ENCODE data around the gene PABPC1L2A.
"Not testable (repeated sequence)": the region's sequence is repeated elsewhere in the genome, so short reads cannot be mapped to it uniquely, and the experiment has no call there.

PABPC1L2A gene

GRCh38 chrX:73079024-73079562 is at the start of gene PABPC1L2A:
PABPC1L2A (minus strand) TSS chrX:73079512; CDS start chrX:73079386, 126 bp downstream.
- not testable (repeated sequence) for DNase-seq

- no peak for DNase-seq
Measured at GRCh38 chrX:73127700-73128241, 48.5 kb upstream of the PABPC1L2A start.

- no peak for DNase-seq
Measured at GRCh38 chrX:73126240-73126639, 46.9 kb upstream of the PABPC1L2A start.

- DNase-seq: not testable (repeated sequence)
Measured at GRCh38 chrX:73099505-73099904, 20.2 kb upstream of the PABPC1L2A start.

- DNase-seq: not testable (repeated sequence)
Measured at GRCh38 chrX:73086766-73087165, 7.5 kb upstream of the PABPC1L2A start.

GRCh38 chrX:73079884-73080283 is 572 bp upstream of the PABPC1L2A start:
- DNase-seq: not testable (repeated sequence)

GRCh38 chrX:73078597-73078996 is 715 bp downstream of the PABPC1L2A start:
- DNase-seq: not testable (repeated sequence)

- DNase-seq: no peak
Measured at GRCh38 chrX:73076838-73077237, 2.5 kb downstream of the PABPC1L2A start.

- DNase-seq: no peak
Measured at GRCh38 chrX:73069365-73070035, 9.8 kb downstream of the PABPC1L2A start.

- no peak for DNase-seq
Measured at GRCh38 chrX:73068467-73069364, 10.6 kb downstream of the PABPC1L2A start.

GRCh38 chrX:73067761-73068466 is 11.4 kb downstream of the PABPC1L2A start:
- DNase-seq: not testable (repeated sequence)

- no peak for DNase-seq
Measured at GRCh38 chrX:73028876-73029275, 50.4 kb downstream of the PABPC1L2A start.

Data from bone marrow (tissue), 2 donors.